Endothelial cell of umbilical vein (primary cell): ENCODE measurements around the gene DCAF11. TPM values are rescaled to one million over a fixed set of nuclear protein-coding genes. Genes with fewer than 3 reads are reported as not detected.

ENCODE experiments used
- BruUV-seq: library from RNA; stranded (reverse); fragments of 400-500 nt; replicated peaks from 2 replicates; lab custom pipeline; 2021; lab: Mats Ljungman, UMichigan
- CTCF ChIA-PET: fragments of 300-600, 350-600 bp; sonication (Branson Sonifier 250); formaldehyde crosslinking; loops from one replicate; lab custom pipeline; 2021; ENCODE audit warnings: antibody characterized with exemption, inconsistent platforms; lab: Charles Lee
- POLR2A ChIA-PET: fragments of 300-600, 350-600 bp; sonication (Branson Sonifier 250); formaldehyde crosslinking; loops from one replicate; lab custom pipeline; 2021; ENCODE audit warnings: antibody characterized with exemption, inconsistent platforms; lab: Charles Lee
- DNase-seq: peaks from one replicate; pipeline ENCODE4 v3.0.0-alpha.2; 2011; ENCODE audit warnings: low read depth, low spot score
- FAIRE-seq: peaks from 2 replicates; lab custom pipeline; 2011; peaks lifted over from hg19 to GRCh38; lab: Jason Lieb, UNC
- H2AFZ ChIP-seq: 2 replicates; pipeline ENCODE4 v1.6.0; 2012; ENCODE audit warnings: low read depth, low read length, control low read depth, inconsistent platforms
- H3K27ac ChIP-seq: 2 replicates; pipeline ENCODE4 v1.5.1; 2011; ENCODE audit warnings: low read depth, mild to moderate bottlenecking, control low read depth, low read length, moderate library complexity; ENCODE audit not compliant: insufficient read depth
- H3K27me3 ChIP-seq, 2 experiments: 2 replicates each; pipeline versions ENCODE4 v1.6.0 to v1.6.1; 2011; ENCODE audit warnings: low read length in 2 of 2, mixed read lengths in 1 of 2; ENCODE audit not compliant: control insufficient read depth in 2 of 2, insufficient read depth in 2 of 2
- H3K36me3 ChIP-seq, 2 experiments: 2 replicates in 1 of 2; 3 replicates in 1 of 2; pipeline ENCODE4 v1.5.1; 2011; ENCODE audit warnings: low read length in 2 of 2, mild to moderate bottlenecking in 1 of 2, moderate library complexity in 1 of 2; ENCODE audit not compliant: control insufficient read depth in 2 of 2, insufficient read depth in 2 of 2; ENCODE audit errors: extremely low read depth in 1 of 2
- H3K4me1 ChIP-seq: 3 replicates; pipeline ENCODE4 v1.5.1; 2011; ENCODE audit warnings: mild to moderate bottlenecking, low read length; ENCODE audit not compliant: control insufficient read depth, insufficient read depth; ENCODE audit errors: extremely low read depth
- H3K4me2 ChIP-seq: 2 replicates; pipeline ENCODE4 v1.6.1; 2011; ENCODE audit warnings: low read length, control low read depth, mixed read lengths; ENCODE audit not compliant: insufficient read depth
- H3K4me3 ChIP-seq, 3 experiments: fragments of 200-600 bp in 1 of 3; sonication (generic), shearing (Covaris generic) in 1 of 3; replicated peaks in 1 of 3; 2 replicates each; pipeline ENCODE4 v1.5.1; 2011 to 2016; ENCODE audit warnings: control low read depth in 3 of 3, low read length in 3 of 3, mild to moderate bottlenecking in 2 of 3, inconsistent platforms in 1 of 3, low read depth in 1 of 3, moderate library complexity in 1 of 3; ENCODE audit not compliant: insufficient read depth in 1 of 3
- H3K79me2 ChIP-seq: 2 replicates; pipeline ENCODE4 v1.6.0; 2012; ENCODE audit warnings: low read length, inconsistent platforms; ENCODE audit not compliant: control insufficient read depth, insufficient read depth
- H3K9ac ChIP-seq: replicated peaks from 2 replicates; pipeline ENCODE3; 2011; ENCODE audit warnings: low read length, control low read depth; ENCODE audit not compliant: insufficient read depth; ENCODE audit errors: extremely low read depth
- H3K9me1 ChIP-seq: replicated peaks from 3 replicates; pipeline ENCODE4 v1.6.0; 2011; ENCODE audit warnings: mild to moderate bottlenecking, low read length; ENCODE audit not compliant: control insufficient read depth, insufficient read depth; ENCODE audit errors: extremely low read depth
- H3K9me3 ChIP-seq: replicated peaks from 2 replicates; pipeline ENCODE4 v1.5.1; 2012; ENCODE audit warnings: low read length, inconsistent platforms; ENCODE audit not compliant: control insufficient read depth, insufficient read depth
- H4K20me1 ChIP-seq: replicated peaks from 2 replicates; pipeline ENCODE3; 2011; ENCODE audit warnings: mild to moderate bottlenecking, low read length; ENCODE audit not compliant: control insufficient read depth, insufficient read depth; ENCODE audit errors: extremely low read depth
- CTCF ChIP-seq, 2 donors: IDR thresholded peaks; 1 replicate in 1 of 2; 2 replicates in 1 of 2; pipeline ENCODE4 v1.5.1; 2011; ENCODE audit warnings: low read length in 2 of 2, mild to moderate bottlenecking in 2 of 2, moderate library complexity in 2 of 2, control low read depth in 1 of 2, inconsistent platforms in 1 of 2, low read depth in 1 of 2; ENCODE audit not compliant: insufficient read depth in 1 of 2; ENCODE audit errors: extremely low read depth in 1 of 2
- EZH2 ChIP-seq: IDR thresholded peaks from 2 replicates; pipeline ENCODE4 v1.6.1; 2012; ENCODE audit warnings: borderline replicate concordance, low read depth, mild to moderate bottlenecking, moderate library complexity, low read length, inconsistent platforms; ENCODE audit not compliant: severe bottlenecking
- FOS ChIP-seq: IDR thresholded peaks from 2 replicates; pipeline ENCODE4 v1.6.1; 2011; ENCODE audit warnings: mild to moderate bottlenecking, low read length, moderate library complexity, borderline replicate concordance; ENCODE audit not compliant: insufficient read depth
- GATA2 ChIP-seq: IDR thresholded peaks from 2 replicates; pipeline ENCODE4 v1.7.0; 2011; ENCODE audit warnings: low read depth, mild to moderate bottlenecking, moderate library complexity, mixed read lengths, low read length; ENCODE audit not compliant: insufficient read length, insufficient read depth
- JUN ChIP-seq: IDR thresholded peaks from 2 replicates; pipeline ENCODE4 v1.6.1; 2011; ENCODE audit warnings: borderline replicate concordance, low read depth; ENCODE audit not compliant: insufficient read length, insufficient read depth
- MAX ChIP-seq: IDR thresholded peaks from 2 replicates; pipeline ENCODE4 v1.6.1; 2011; ENCODE audit not compliant: insufficient read depth, insufficient read length
- MYC ChIP-seq: IDR thresholded peaks from one replicate; pipeline ENCODE4 v1.6.1; 2011; ENCODE audit warnings: mild to moderate bottlenecking, low read depth, low read length
- POLR2A ChIP-seq: IDR thresholded peaks from 2 replicates; pipeline ENCODE4 v1.6.1; 2012; ENCODE audit warnings: low read depth, mild to moderate bottlenecking, control low read depth, low read length
- POLR2AphosphoS5 ChIP-seq: IDR thresholded peaks from 2 replicates; pipeline ENCODE4 v1.6.1; 2012; ENCODE audit warnings: low read depth, mild to moderate bottlenecking, control low read depth, low read length, moderate library complexity; ENCODE audit not compliant: insufficient read depth
- dilution Hi-C: fragments of 300-500 bp; cut with MboI; formaldehyde crosslinking; loops from one replicate; pipeline ENCODE4 v1.15.0; 2019; ENCODE audit warnings: low sequenced_read_pairs; ENCODE audit not compliant: extremely low pct_ligation_motif_present
- intact Hi-C: fragments of 100-400 bp; cut with micrococcal nuclease; formaldehyde crosslinking; loops from one replicate; pipeline ENCODE4 v1.10.0; 2022
- polyA plus RNA-seq, 4 experiments: library from polyadenylated mRNA; depleted of rRNA in 3 of 4; stranded (reverse) in 3 of 4; unstranded in 1 of 4; fragments of >200 nt; gene quantifications; 2 replicates each; pipeline versions ENCODE4 v1.2.1 to v1.2.3, GENCODE V29; 2011 to 2012; ENCODE audit warnings: missing spikeins in 1 of 4
- total RNA-seq: library from RNA; stranded (reverse); gene quantifications from 2 replicates; pipeline ENCODE4 v1.2.3, GENCODE V29; 2021

DCAF11 gene
- total and polyA plus RNA-seq, 2 donors (not counting 3 experiments of a cell fraction or from before 2014, with no cell fraction given): 37.3 to 38.5 TPM

- ChIA-PET POLR2A (no interaction called here), CTCF (interaction anchor here (0.6 to 1.9 kb wide), 3 partner anchors 22 to 28 kb away, joined by 3 to 14 read pairs (median 5); no protein-coding TSS in a partner anchor)
- Histone ChIP-seq H3K27ac (no peak overlapping the region), H3K9ac (no peak overlapping the region), H3K9me3 (no peaks in the 10 kb centered on the region), H3K79me2 (no peaks in the 10 kb centered on the region), H3K4me2 (no peak overlapping the region), H3K4me1 (no peaks in the 10 kb centered on the region), H3K27me3 (peaks cover 14 to 20% of the 10 kb centered on the region in 2 experiments), H3K9me1 (no peaks in the 10 kb centered on the region), H3K36me3 (no peaks in the 10 kb centered on the region), H2AFZ (no peak overlapping the region), H3K4me3 (no peak overlapping the region), H4K20me1 (no peaks in the 10 kb centered on the region)
- no peak for TF ChIP-seq MYC
- TF ChIP-seq FOS: no peak
- DNase-seq (no peak), FAIRE-seq (no peak)
- BruUV-seq: no TSS peak
- intact Hi-C loops: no loop called here
- dilution Hi-C loops: no loop called here
These were observed 28.2 kb upstream of the DCAF11 start for GRCh38 chr14:24086193-24086955.

- H3K4me2 ChIP-seq: no peak overlapping the region
- TF ChIP-seq JUN: no peak
- TF ChIP-seq GATA2: no peak
- no peak for TF ChIP-seq MAX
- TF ChIP-seq POLR2A: no peak
- no peak for TF ChIP-seq POLR2AphosphoS5
- TF ChIP-seq MYC: no peak
- TF ChIP-seq CTCF (IDR thresholded peaks at IDR 0.05; ENCODE audit: extremely low read depth in 1 of 2, insufficient read depth in 1 of 2, low read depth in 1 of 2, low read length in 2 of 2): no peak
- no peak for TF ChIP-seq EZH2
- TF ChIP-seq FOS: no peak
- H3K4me3 ChIP-seq: no peak overlapping the region
- CTCF ChIA-PET: interaction anchor here (1.8 kb wide), 1 partner anchor 29 kb away, joined by 14 read pairs; no protein-coding TSS in a partner anchor
- no peaks in the 10 kb centered on the region for H3K9me3 ChIP-seq
- H3K36me3 ChIP-seq: no peaks in the 10 kb centered on the region
- intact Hi-C loops: no loop called here
- FAIRE-seq (no peak), DNase-seq (no peak)
- H3K4me1 ChIP-seq: no peaks in the 10 kb centered on the region
- no peak overlapping the region for H3K9ac ChIP-seq
- no peaks in the 10 kb centered on the region for H3K79me2 ChIP-seq
- H3K27ac ChIP-seq: no peak overlapping the region
- no TSS peak for BruUV-seq
- peaks cover 10 to 13% of the 10 kb centered on the region in 2 experiments for H3K27me3 ChIP-seq
- POLR2A ChIA-PET: no interaction called here
- H3K9me1 ChIP-seq: no peaks in the 10 kb centered on the region
- H4K20me1 ChIP-seq: no peaks in the 10 kb centered on the region
- no peak overlapping the region for H2AFZ ChIP-seq
- dilution Hi-C loops: no loop called here
These were observed 27.6 kb upstream of the DCAF11 start for GRCh38 chr14:24087004-24087403.
